ENCODE results near the gene PPP1R27.

The PPP1R27 gene

DNA sequence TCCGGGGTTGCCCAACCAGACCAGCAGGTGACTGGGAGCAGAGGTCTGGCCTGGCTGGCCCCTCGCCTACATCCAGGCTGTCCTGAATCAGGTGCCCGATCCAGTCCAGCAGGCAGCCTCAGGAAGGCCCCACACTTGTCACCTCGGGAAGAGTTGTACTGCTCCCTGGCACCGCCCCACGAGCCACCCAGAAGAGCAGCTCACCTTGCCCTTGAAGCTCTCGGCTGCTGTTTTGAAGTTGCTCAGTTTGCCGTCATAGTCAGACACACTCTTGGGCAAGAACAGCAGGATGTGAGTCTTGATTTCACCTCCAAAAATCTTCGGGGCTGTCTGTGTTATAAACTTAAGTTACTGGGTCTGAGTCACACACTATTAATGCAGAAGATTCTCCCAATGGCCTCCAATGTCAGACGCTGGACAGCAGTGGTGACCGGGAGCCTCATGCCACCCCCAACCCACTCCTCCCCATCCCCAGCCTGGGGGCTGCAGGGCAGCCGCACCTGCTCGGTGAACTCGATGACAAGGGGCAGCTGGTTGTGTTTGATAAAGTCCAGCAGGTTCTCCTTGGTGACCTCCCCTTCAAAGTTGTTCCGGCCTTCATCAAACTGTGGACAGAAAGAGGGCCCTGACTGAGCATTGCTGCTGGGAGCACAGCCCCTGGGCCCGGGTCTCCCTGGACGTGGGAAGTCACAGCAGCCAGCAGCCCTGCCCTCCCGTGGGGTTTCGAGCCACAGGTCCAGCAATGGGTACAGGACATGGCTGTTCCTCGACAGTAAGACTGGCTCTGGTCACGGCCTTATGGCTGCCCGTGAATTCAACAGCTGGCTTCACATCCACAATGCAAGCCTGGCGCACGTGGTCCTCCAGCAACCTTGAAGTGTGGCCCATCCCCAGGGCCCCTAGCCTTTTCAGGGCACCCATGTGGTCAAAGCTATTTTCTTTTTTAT, 12.2 kb upstream of the PPP1R27 start:
- H3K27me3 ChIP-seq (ENCODE audit: control insufficient read depth in 1 of 2, insufficient read depth in 2 of 2, low read length in 2 of 2), result no peaks in the 10 kb centered on the region
- no peak overlapping the region for H3K4me3 ChIP-seq (ENCODE audit: low read depth in 1 of 2, low read length in 2 of 2)
- H3K4me1 ChIP-seq (ENCODE audit: control insufficient read depth in 1 of 2, insufficient read depth in 2 of 2, low read length in 2 of 2), result no peaks in the 10 kb centered on the region
- peaks cover 47 to 72% of the 10 kb centered on the region in 2 donors for H3K36me3 ChIP-seq (ENCODE audit: control insufficient read depth in 1 of 2, insufficient read depth in 2 of 2, low read length in 2 of 2)
- H3K9me3 ChIP-seq (ENCODE audit: control insufficient read depth in 1 of 2, low read length in 2 of 2), result no peaks in the 10 kb centered on the region
- H3K27ac ChIP-seq (ENCODE audit: low read depth, low read length), result no peak overlapping the region
- H3K9ac ChIP-seq (ENCODE audit: low read depth in 1 of 2, low read length in 2 of 2), result no peak overlapping the region

DNA sequence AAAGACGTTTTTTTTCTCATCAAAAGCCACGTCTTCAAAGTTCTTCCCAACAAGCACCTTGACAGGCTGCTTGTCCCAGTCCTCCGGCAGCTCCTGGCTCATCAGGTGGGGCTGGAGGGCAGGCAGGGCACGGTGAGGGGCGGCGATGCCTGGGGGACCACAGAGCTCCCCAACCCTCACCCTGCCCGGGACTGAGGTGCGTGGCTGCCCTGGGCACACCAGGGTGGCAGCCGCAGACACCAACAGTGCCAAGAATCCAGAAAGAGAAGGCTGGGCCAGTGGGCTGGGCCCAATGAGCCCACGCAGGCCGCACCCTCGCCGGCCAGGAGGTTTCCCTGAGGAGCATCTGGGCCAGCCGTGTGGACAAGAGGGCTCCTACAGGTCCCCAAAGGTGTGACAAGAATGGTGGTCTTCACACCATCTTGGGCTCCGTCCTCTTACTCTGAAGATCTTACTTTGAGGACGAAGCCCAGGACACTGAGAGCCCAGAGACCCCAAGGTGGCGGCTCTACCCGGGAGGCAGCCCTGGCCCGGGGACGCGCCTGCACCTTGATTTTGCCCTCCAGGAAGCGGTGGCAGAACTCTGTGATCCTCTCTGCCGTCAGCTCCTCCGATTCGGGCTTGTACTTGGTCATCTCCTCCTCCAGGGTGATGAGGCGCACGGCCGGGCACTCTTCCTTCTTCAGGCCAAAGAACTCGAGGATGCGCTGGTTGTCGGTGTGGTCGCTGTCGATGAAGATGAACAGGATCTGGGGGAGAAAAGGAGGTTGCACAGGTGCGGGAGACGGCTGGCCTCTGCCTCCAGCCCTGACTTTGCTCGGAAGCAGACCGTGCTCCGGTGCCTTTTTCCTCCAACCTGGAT, 11.3 kb upstream of the PPP1R27 start:
- H3K4me1 ChIP-seq (ENCODE audit: control insufficient read depth in 1 of 2, insufficient read depth in 2 of 2, low read length in 2 of 2), result no peaks in the 10 kb centered on the region
- no peaks in the 10 kb centered on the region for H3K9me3 ChIP-seq (ENCODE audit: control insufficient read depth in 1 of 2, low read length in 2 of 2)
- H3K27ac ChIP-seq (ENCODE audit: low read depth, low read length), result no peak overlapping the region
- no peaks in the 10 kb centered on the region for H3K27me3 ChIP-seq (ENCODE audit: control insufficient read depth in 1 of 2, insufficient read depth in 2 of 2, low read length in 2 of 2)
- H3K9ac ChIP-seq (ENCODE audit: low read depth in 1 of 2, low read length in 2 of 2), result no peak overlapping the region
- no peak overlapping the region for H3K4me3 ChIP-seq (ENCODE audit: low read depth in 1 of 2, low read length in 2 of 2)
- peaks cover 45 to 63% of the 10 kb centered on the region in 2 donors for H3K36me3 ChIP-seq (ENCODE audit: control insufficient read depth in 1 of 2, insufficient read depth in 2 of 2, low read length in 2 of 2)

DNA sequence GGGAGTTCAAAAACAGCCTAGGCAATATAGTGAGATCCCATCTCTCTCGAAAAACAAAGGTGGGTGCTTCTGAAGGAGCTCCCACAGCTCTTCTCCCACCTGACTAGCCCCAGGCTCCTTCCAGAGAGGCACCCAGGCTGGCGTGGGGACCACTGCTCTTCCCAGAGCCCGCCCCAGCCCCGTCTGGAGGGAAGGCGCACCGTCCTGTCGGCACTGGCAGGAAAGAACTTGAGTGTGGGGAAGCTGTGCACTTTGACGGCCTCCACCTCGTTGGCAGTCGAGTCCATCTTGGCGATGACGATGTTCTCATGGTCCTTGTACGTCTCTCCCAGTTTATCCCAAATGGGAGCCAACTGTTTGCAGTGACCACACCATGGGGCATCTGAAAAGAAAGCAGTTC, 10.5 kb upstream of the PPP1R27 start:
- Histone ChIP-seq H3K4me3 (ENCODE audit: low read depth in 1 of 2, low read length in 2 of 2) (no peak overlapping the region), H3K9ac (ENCODE audit: low read depth in 1 of 2, low read length in 2 of 2) (no peak overlapping the region), H3K4me1 (ENCODE audit: control insufficient read depth in 1 of 2, insufficient read depth in 2 of 2, low read length in 2 of 2) (no peaks in the 10 kb centered on the region), H3K27me3 (ENCODE audit: control insufficient read depth in 1 of 2, insufficient read depth in 2 of 2, low read length in 2 of 2) (no peaks in the 10 kb centered on the region), H3K9me3 (ENCODE audit: control insufficient read depth in 1 of 2, low read length in 2 of 2) (no peaks in the 10 kb centered on the region), H3K27ac (ENCODE audit: low read depth, low read length) (no peak overlapping the region), H3K36me3 (ENCODE audit: control insufficient read depth in 1 of 2, insufficient read depth in 2 of 2, low read length in 2 of 2) (peaks cover 45 to 61% of the 10 kb centered on the region in 2 donors)

DNA sequence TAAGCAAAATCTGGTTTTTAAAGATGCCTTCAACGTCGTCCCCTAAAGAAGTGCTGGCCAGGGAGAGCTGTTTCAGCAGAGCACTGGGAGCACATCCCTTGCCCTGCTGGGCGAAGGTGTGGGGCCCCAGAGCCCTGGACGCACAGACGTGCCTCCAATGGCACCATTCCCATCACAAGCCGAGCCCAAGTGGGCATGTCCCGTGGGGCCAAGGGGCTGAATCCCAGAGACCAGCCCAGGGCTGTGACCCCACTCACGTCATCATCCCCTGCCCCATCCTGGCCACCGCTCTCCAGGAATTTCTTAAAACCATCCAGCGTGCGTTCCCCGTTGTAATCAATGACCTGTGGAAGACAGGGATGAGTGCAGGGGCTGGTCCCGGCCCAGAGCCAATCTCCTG, 10.0 kb upstream of the PPP1R27 start:
- no peaks in the 10 kb centered on the region for H3K9me3 ChIP-seq (ENCODE audit: control insufficient read depth in 1 of 2, low read length in 2 of 2)
- no peak overlapping the region for H3K4me3 ChIP-seq (ENCODE audit: low read depth in 1 of 2, low read length in 2 of 2)
- H3K27ac ChIP-seq (ENCODE audit: low read depth, low read length), result no peak overlapping the region

DNA sequence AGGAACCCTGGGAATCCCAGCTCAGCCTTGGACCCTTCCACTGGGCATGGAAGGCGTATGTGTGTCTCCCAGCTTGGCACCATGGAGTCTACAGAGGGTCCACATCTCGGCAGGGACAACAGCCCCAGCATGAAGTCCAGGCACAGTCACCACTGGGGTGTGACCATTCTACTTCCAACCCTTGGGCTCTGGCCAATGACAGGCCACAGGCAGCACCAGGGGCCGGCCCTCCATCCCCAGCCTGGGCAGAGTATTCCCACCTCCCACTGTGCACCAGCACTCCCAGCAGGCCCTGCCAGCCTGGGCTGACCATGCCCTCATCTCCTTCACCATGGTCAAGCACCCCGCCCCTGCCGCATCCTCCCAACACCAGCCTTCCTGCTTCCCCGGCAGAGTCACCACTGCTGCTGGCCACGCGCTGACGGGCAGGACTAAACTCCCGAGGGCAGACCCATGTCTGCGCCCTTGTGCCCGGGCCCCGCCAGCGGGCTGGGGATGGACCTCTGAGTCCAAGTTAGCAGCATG, 9.5 kb upstream of the PPP1R27 start:
- H3K36me3 ChIP-seq (ENCODE audit: control insufficient read depth in 1 of 2, insufficient read depth in 2 of 2, low read length in 2 of 2), result peaks cover 45 to 61% of the 10 kb centered on the region in 2 donors
- no peaks in the 10 kb centered on the region for H3K9me3 ChIP-seq (ENCODE audit: control insufficient read depth in 1 of 2, low read length in 2 of 2)
- H3K9ac ChIP-seq (ENCODE audit: low read depth in 1 of 2, low read length in 2 of 2), result no peak overlapping the region
- no peaks in the 10 kb centered on the region for H3K4me1 ChIP-seq (ENCODE audit: control insufficient read depth in 1 of 2, insufficient read depth in 2 of 2, low read length in 2 of 2)
- H3K27me3 ChIP-seq (ENCODE audit: control insufficient read depth in 1 of 2, insufficient read depth in 2 of 2, low read length in 2 of 2), result no peaks in the 10 kb centered on the region
- H3K27ac ChIP-seq (ENCODE audit: low read depth, low read length), result no peak overlapping the region
- no peak overlapping the region for H3K4me3 ChIP-seq (ENCODE audit: low read depth in 1 of 2, low read length in 2 of 2)

More for the DNA sequence above, 10.0 kb upstream of the PPP1R27 start:
- Histone ChIP-seq H3K9ac (ENCODE audit: low read depth in 1 of 2, low read length in 2 of 2) (no peak overlapping the region), H3K27me3 (ENCODE audit: control insufficient read depth in 1 of 2, insufficient read depth in 2 of 2, low read length in 2 of 2) (no peaks in the 10 kb centered on the region), H3K36me3 (ENCODE audit: control insufficient read depth in 1 of 2, insufficient read depth in 2 of 2, low read length in 2 of 2) (peaks cover 45 to 61% of the 10 kb centered on the region in 2 donors), H3K4me1 (ENCODE audit: control insufficient read depth in 1 of 2, insufficient read depth in 2 of 2, low read length in 2 of 2) (no peaks in the 10 kb centered on the region)

DNA sequence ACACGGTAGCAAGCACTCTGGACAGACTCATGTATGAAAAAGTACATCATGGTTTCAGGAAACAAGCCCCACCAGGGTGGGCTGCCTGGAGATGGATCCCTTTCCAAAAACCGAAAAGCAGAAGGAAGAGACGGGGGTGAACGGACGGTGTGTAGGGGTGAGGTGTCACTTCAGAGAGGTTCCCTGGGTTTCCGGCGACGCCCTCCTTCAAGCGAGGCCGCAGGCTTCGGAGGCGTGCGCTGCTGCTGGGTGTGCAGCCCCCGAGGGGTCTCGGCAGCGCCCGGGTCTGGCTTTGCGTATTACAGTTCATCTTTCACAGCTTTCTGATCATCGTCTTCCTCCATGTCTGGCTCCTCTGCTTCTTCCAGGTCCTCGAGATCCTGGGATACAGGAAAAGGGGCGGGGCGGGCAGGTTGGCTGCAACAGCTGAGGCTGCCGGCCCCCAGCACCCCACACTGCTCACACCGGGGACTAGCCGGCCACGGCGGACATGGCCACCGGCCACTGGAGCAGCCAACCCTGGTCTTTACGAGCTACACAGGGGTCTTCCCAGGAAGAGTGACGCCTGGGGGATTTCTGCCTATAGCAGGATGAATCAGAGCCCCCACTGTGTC, 9.0 kb upstream of the PPP1R27 start:
- Histone ChIP-seq H3K36me3 (ENCODE audit: control insufficient read depth in 1 of 2, insufficient read depth in 2 of 2, low read length in 2 of 2) (peaks cover 45 to 59% of the 10 kb centered on the region in 2 donors), H3K27ac (ENCODE audit: low read depth, low read length) (no peak overlapping the region), H3K27me3 (ENCODE audit: control insufficient read depth in 1 of 2, insufficient read depth in 2 of 2, low read length in 2 of 2) (no peaks in the 10 kb centered on the region), H3K4me1 (ENCODE audit: control insufficient read depth in 1 of 2, insufficient read depth in 2 of 2, low read length in 2 of 2) (no peaks in the 10 kb centered on the region), H3K9ac (ENCODE audit: low read depth in 1 of 2, low read length in 2 of 2) (no peak overlapping the region), H3K4me3 (ENCODE audit: low read depth in 1 of 2, low read length in 2 of 2) (no peak overlapping the region), H3K9me3 (ENCODE audit: control insufficient read depth in 1 of 2, low read length in 2 of 2) (no peaks in the 10 kb centered on the region)

DNA sequence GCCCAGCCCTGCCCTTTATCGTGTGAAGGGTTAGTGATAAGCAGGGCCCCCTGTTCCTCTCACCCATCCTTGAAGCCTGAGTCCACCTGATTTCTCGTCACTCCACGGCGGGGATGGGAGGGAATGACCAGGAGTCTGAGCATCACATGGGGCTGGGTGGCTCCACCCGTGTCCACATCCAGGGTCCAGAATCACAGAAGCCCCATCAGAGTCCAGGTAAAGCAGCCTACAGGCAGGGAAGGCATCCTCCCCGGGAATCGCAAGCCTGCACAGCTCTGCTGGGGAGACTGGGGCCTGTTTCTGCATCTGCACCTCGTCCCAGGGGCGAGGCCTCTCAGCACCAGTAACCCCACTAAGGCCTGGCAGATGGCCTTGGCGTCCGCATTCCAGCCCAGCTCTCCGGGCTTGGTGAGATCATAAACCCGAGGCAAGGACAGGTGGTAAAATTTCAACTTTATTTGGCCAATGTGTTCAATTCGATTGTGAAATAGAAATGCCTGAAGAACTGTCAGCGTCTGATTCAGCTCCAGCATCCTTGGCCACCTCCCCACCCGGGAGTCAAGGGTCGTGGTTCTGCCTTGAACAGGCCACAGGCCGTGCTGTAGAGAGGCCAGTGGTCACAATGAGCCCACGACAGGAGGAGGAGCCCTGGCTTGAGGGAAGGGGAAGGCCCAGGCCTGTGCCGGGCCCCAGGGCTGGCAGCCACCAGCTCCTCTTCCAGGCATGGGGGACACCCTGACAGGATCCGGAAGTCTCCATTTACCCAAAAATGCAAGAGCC, 8.1 kb upstream of the PPP1R27 start:
- H3K27ac ChIP-seq (ENCODE audit: low read depth, low read length), result no peak overlapping the region
- H3K36me3 ChIP-seq (ENCODE audit: control insufficient read depth in 1 of 2, insufficient read depth in 2 of 2, low read length in 2 of 2), result peaks cover 45 to 54% of the 10 kb centered on the region in 2 donors
- H3K4me1 ChIP-seq (ENCODE audit: control insufficient read depth in 1 of 2, insufficient read depth in 2 of 2, low read length in 2 of 2), result no peaks in the 10 kb centered on the region
- no peaks in the 10 kb centered on the region for H3K27me3 ChIP-seq (ENCODE audit: control insufficient read depth in 1 of 2, insufficient read depth in 2 of 2, low read length in 2 of 2)
- H3K4me3 ChIP-seq (ENCODE audit: low read depth in 1 of 2, low read length in 2 of 2), result no peak overlapping the region
- no peaks in the 10 kb centered on the region for H3K9me3 ChIP-seq (ENCODE audit: control insufficient read depth in 1 of 2, low read length in 2 of 2)
- no peak overlapping the region for H3K9ac ChIP-seq (ENCODE audit: low read depth in 1 of 2, low read length in 2 of 2)

DNA sequence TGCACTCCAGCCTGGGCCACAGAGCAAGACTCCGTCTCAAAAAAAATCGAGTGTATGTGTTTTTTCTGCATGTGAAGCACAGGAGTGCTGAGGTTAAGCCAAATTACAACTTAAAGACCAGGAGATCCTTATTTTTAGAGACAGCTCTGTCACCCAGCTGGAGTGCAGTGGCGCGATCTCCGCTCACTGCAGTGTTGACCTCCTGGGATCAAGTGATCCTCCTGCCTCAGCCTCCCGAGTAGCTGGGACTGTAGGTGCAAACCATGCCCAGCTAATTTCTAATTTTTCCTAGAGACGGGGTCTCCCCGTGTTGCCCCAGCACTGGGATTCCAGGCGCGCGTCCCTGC, 7.5 kb upstream of the PPP1R27 start:
- Histone ChIP-seq H3K4me1 (ENCODE audit: control insufficient read depth in 1 of 2, insufficient read depth in 2 of 2, low read length in 2 of 2) (no peaks in the 10 kb centered on the region), H3K9ac (ENCODE audit: low read depth in 1 of 2, low read length in 2 of 2) (no peak overlapping the region), H3K27ac (ENCODE audit: low read depth, low read length) (no peak overlapping the region), H3K36me3 (ENCODE audit: control insufficient read depth in 1 of 2, insufficient read depth in 2 of 2, low read length in 2 of 2) (peaks cover 44 to 49% of the 10 kb centered on the region in 2 donors), H3K4me3 (ENCODE audit: low read depth in 1 of 2, low read length in 2 of 2) (no peak overlapping the region), H3K27me3 (ENCODE audit: control insufficient read depth in 1 of 2, insufficient read depth in 2 of 2, low read length in 2 of 2) (no peaks in the 10 kb centered on the region), H3K9me3 (ENCODE audit: control insufficient read depth in 1 of 2, low read length in 2 of 2) (no peaks in the 10 kb centered on the region)

DNA sequence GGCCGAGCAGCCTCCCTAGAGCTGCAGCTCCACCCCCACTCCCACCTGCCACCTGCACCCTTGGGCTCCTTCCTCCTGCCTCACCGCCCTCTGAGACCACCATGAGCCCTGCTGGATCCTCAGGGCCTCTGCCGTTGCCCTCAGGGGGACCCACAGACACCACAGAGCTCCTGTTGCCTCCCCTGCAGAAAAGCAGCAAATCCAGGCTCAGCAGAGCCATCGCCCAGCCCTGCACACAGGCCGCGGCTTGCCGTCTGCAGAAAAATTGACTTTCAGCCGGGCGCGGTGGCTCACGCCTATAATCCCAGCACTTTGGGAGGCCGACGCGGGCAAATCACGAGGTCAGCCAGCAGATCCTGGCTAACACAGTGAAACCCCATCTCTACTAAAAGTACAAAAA, 7.0 kb upstream of the PPP1R27 start:
- Histone ChIP-seq H3K27ac (ENCODE audit: low read depth, low read length) (no peak overlapping the region), H3K4me1 (ENCODE audit: control insufficient read depth in 1 of 2, insufficient read depth in 2 of 2, low read length in 2 of 2) (no peaks in the 10 kb centered on the region), H3K27me3 (ENCODE audit: control insufficient read depth in 1 of 2, insufficient read depth in 2 of 2, low read length in 2 of 2) (no peaks in the 10 kb centered on the region), H3K36me3 (ENCODE audit: control insufficient read depth in 1 of 2, insufficient read depth in 2 of 2, low read length in 2 of 2) (peaks cover 39 to 44% of the 10 kb centered on the region in 2 donors), H3K9ac (ENCODE audit: low read depth in 1 of 2, low read length in 2 of 2) (no peak overlapping the region), H3K9me3 (ENCODE audit: control insufficient read depth in 1 of 2, low read length in 2 of 2) (no peaks in the 10 kb centered on the region), H3K4me3 (ENCODE audit: low read depth in 1 of 2, low read length in 2 of 2) (no peak overlapping the region)

Data from duodenal mucosa (tissue), 2 donors.